Stimulated activated naive CD8-positive, alpha-beta T cell treated with anti-CD3 and anti-CD28 coated beads, Interleukin-15, amount 100 ng/mL, for 72 hours (primary cell): Measurements from ENCODE around the gene PHRF1.
A peak's percentile ranks its signal among the peaks of the same experiment; 100 is the strongest.

Source experiments
- ATAC-seq: fragments of 150-1000 bp; cut with Tn5 transposase; 2 replicates; pipeline ENCODE4 v1.10.0; 2021; ENCODE audit warnings: mild to moderate bottlenecking, moderate library complexity
- DNase-seq, 2 donors: peaks; one replicate each; pipeline ENCODE4 v3.0.0; 2021 to 2022
- H3K27ac Mint-ChIP-seq, 2 donors: one replicate each; pipeline ENCODE4 v1.8.0; 2022; ENCODE audit warnings: mild to moderate bottlenecking in 2 of 2, mixed read lengths in 2 of 2, moderate library complexity in 2 of 2
- H3K27me3 Mint-ChIP-seq: one replicate; pipeline ENCODE4 v1.8.0; 2022; ENCODE audit warnings: mixed read lengths
- H3K4me1 Mint-ChIP-seq: one replicate; pipeline ENCODE4 v1.8.0; 2022; ENCODE audit warnings: mild to moderate bottlenecking, mixed read lengths
- H3K4me3 Mint-ChIP-seq, 2 donors: one replicate each; pipeline ENCODE4 v1.8.0; 2022; ENCODE audit warnings: mild to moderate bottlenecking in 2 of 2, mixed read lengths in 2 of 2, moderate library complexity in 1 of 2
- H3K9me3 Mint-ChIP-seq, 2 donors: one replicate each; pipeline ENCODE4 v1.8.0; 2022; ENCODE audit warnings: mixed read lengths in 2 of 2

Gene PHRF1

DNA sequence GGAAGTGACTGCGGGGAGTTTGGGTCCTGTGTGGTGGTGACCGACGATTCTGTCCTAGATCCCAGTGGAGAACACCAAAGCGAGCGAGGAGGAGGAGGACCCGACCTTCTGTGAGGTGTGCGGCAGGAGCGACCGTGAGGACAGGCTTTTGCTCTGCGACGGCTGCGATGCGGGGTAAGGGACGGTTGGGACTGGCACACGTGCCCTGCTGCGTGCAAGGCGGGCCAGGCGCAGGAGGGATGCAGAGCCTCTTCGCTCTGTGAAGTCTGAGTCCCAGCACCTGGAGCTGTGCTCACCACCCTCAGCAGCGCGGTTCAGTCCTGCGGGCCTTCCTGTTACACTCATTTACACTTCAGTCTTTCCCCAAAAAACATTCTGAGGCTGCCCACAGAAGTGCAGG, 16.2 kb downstream of the PHRF1 start:
- peaks cover 57% of the 10 kb centered on the region for H3K4me1 Mint-ChIP-seq
- H3K4me3 Mint-ChIP-seq, result no peak overlapping the region
- ATAC-seq (no peak), DNase-seq (no peak)
- H3K27me3 Mint-ChIP-seq, result no peaks in the 10 kb centered on the region
- H3K9me3 Mint-ChIP-seq, result no peaks in the 10 kb centered on the region
- no peak overlapping the region for H3K27ac Mint-ChIP-seq

DNA sequence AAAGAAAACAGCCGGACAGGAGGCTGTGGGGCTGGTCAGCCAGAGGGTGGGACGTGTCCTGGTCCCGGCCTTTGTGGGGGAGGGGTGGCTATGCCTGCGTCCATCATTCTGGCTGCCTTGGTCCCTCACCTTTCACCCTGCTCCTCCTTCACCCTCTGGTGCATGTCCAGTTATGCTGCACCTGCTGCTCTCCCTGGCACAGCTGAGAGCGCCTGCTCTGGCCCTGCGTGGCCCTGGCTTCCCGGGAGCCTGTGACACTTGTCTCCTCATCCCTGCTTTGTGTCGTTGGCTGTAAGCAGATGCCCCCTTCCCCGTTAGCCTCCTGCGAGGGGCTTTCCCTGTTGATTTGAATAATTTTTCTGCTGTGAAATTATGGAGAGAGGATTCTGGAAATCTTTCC, 16.6 kb downstream of the PHRF1 start:
- DNase-seq, result no peak
- Mint-ChIP-seq H3K4me1 (peaks cover 52% of the 10 kb centered on the region), H3K4me3 (no peak overlapping the region), H3K9me3 (no peaks in the 10 kb centered on the region), H3K27me3 (no peaks in the 10 kb centered on the region), H3K27ac (no peak overlapping the region)
- no peak for ATAC-seq

DNA sequence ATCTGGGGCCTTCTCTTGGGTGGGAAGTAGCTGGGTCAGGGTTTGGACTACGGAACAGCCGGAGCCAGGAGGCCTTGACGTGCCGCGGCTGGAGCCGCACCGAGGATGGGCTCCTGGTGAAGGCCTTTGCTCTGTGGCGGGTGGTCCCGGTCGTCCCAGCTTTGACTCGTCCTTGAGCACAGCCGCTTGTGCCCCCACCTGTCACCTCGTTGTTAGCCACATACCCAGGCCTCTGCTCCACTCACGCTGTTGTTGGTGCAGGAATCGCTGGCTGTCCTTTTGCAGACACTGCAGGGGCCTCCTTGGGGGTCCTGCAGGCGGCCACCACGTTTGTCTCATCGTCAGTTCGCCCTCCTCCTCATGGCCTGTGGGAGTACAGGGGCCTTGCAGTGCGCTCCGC, 17.1 kb downstream of the PHRF1 start:
- no peak overlapping the region for H3K27ac Mint-ChIP-seq
- no peak for ATAC-seq
- no peak overlapping the region for H3K4me3 Mint-ChIP-seq
- H3K27me3 Mint-ChIP-seq, result no peaks in the 10 kb centered on the region
- DNase-seq, result no peak
- peaks cover 48% of the 10 kb centered on the region for H3K4me1 Mint-ChIP-seq
- no peaks in the 10 kb centered on the region for H3K9me3 Mint-ChIP-seq

DNA sequence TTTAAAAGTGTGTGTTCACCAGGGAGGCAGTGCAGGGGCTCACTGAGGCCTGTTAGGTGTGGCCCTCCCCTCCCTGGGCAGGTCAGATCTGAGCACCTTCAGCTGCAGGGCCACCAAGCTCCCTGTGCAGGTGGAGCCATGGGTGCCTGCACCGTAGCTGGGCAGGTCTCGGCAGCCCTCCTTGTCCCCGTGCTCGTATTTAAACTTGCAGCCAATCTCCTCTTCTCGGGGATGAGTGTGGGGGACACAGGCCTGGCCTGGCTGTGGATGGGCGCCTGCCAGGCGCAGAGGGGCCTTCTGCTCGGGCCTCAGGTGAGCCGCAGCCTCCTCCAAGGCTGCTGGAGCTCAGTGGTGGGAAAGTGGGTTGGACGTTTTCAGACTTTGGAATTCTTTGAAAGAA, 19.1 kb downstream of the PHRF1 start:
- DNase-seq, result no peak
- H3K27me3 Mint-ChIP-seq, result no peaks in the 10 kb centered on the region
- no peak overlapping the region for H3K4me3 Mint-ChIP-seq
- ATAC-seq, result no peak
- peaks cover 33% of the 10 kb centered on the region for H3K4me1 Mint-ChIP-seq
- no peaks in the 10 kb centered on the region for H3K9me3 Mint-ChIP-seq
- no peak overlapping the region for H3K27ac Mint-ChIP-seq

DNA sequence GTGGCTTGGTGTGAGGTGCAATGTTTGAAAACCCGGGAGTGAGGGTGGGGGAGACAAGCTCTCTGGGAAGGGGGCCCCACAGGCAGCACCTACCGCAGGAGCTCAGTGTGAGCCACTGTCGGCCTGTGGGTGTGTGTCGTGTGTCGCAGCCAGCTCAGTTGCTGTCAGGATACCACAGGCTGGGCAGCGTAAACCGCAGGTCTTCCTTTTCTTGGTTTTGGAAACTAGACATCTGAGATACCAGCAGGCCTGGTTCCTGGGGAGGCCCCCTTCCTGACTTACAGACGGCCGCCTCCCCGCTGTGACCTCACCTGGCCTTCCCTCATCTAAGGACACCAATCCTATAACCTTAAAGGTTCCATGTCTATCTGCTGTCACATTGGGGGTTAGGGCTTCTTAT, 20.1 kb downstream of the PHRF1 start:
- DNase-seq, result no peak
- peak; percentile 35 for ATAC-seq
- Mint-ChIP-seq H3K4me1 (peaks cover 33% of the 10 kb centered on the region), H3K4me3 (no peak overlapping the region), H3K27me3 (no peaks in the 10 kb centered on the region), H3K27ac (no peak overlapping the region), H3K9me3 (no peaks in the 10 kb centered on the region)

- no peaks in the 10 kb centered on the region for H3K9me3 Mint-ChIP-seq
- no peaks in the 10 kb centered on the region for H3K27me3 Mint-ChIP-seq
- H3K27ac Mint-ChIP-seq, result peak overlapping the region in 1 of 2 donors; percentile 43
- ATAC-seq (peak; percentile 50), DNase-seq (no peak)
- no peak overlapping the region for H3K4me3 Mint-ChIP-seq
- H3K4me1 Mint-ChIP-seq, result peaks cover 31% of the 10 kb centered on the region
These were observed 21.0 kb downstream of the PHRF1 start for GRCh38 chr11:597166-597725.

- DNase-seq, result no peak
- Mint-ChIP-seq H3K27ac (peak overlapping the region in 1 of 2 donors; percentile 76), H3K4me3 (no peak overlapping the region), H3K4me1 (peaks cover 22% of the 10 kb centered on the region), H3K9me3 (no peaks in the 10 kb centered on the region), H3K27me3 (no peaks in the 10 kb centered on the region)
- no peak for ATAC-seq
These were observed 21.9 kb downstream of the PHRF1 start for GRCh38 chr11:598005-598680.

DNA sequence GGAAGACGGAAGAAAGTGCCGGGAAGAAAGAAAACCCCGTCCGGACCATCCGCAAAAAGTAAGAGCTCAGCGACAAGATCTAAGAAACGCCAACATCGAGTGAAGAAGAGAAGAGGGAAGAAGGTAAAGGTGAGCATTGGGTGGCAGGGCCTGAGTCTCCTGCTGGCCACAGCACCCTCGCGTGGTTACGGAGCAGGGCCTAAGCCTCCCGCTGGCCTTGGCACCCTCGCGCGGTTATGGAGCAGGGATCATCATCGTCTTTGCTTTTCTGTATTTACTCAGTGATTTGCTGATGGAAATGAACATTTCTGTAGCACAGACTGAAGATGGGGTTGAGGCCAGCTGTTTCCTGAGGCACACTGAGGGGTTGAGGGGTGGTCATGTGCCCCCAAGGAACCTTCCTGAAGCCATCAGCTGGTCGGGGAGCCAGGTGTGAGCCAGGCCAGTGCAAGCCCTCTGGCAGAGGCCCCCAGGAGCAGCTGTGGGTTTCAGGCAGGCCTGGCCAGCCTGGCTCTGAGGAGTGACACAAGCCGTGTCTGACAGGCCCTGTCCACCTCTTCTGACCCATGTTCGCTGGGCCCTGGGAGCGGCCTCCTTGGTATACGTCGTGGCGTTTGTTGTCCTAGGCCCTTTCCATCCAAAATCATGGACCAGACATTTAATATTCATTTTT, 25.4 kb downstream of the PHRF1 start:
- no peak for ATAC-seq
- Mint-ChIP-seq H3K27me3 (no peaks in the 10 kb centered on the region), H3K27ac (peak overlapping the region in 1 of 2 donors; percentile 65), H3K4me3 (no peak overlapping the region), H3K9me3 (no peaks in the 10 kb centered on the region), H3K4me1 (peaks cover 10% of the 10 kb centered on the region)
- no peak for DNase-seq

- H3K27ac Mint-ChIP-seq, result no peak overlapping the region
- DNase-seq (no peak), ATAC-seq (no peak)
- H3K4me1 Mint-ChIP-seq, result peaks cover 6% of the 10 kb centered on the region
- no peaks in the 10 kb centered on the region for H3K27me3 Mint-ChIP-seq
- H3K9me3 Mint-ChIP-seq, result no peaks in the 10 kb centered on the region
- H3K4me3 Mint-ChIP-seq, result no peak overlapping the region
These were observed 26.9 kb downstream of the PHRF1 start for GRCh38 chr11:603154-603553.

- peaks cover 10% of the 10 kb centered on the region for H3K4me1 Mint-ChIP-seq
- H3K4me3 Mint-ChIP-seq, result no peak overlapping the region
- DNase-seq, result no peak
- H3K9me3 Mint-ChIP-seq, result no peaks in the 10 kb centered on the region
- ATAC-seq, result no peak
- peak overlapping the region in 1 of 2 donors; percentile 2 for H3K27ac Mint-ChIP-seq
- H3K27me3 Mint-ChIP-seq, result no peaks in the 10 kb centered on the region
These were observed 29.2 kb downstream of the PHRF1 start for GRCh38 chr11:605286-606129.

DNA sequence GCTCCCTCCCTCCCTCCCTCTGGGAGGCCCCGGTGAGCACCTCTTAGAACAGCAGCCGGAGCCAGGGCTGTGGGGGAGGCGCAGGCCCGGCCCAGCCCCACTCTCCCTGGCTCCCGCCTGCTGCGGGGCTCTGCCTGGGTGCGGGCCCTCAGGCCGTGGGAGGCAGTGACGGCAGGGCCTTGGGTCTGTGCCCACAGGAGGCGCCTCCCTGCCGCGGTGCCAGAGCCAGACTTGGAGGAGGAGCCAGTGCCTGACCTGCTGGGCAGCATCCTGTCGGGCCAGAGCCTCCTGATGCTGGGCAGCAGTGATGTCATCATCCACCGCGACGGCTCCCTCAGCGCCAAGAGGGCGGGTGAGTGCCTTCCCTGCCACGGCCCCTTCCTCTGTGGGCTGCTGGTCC, 30.0 kb downstream of the PHRF1 start:
- Mint-ChIP-seq H3K4me3 (no peak overlapping the region), H3K27ac (no peak overlapping the region), H3K27me3 (no peaks in the 10 kb centered on the region), H3K9me3 (no peaks in the 10 kb centered on the region), H3K4me1 (peaks cover 15% of the 10 kb centered on the region)
- ATAC-seq (no peak), DNase-seq (no peak)

DNA sequence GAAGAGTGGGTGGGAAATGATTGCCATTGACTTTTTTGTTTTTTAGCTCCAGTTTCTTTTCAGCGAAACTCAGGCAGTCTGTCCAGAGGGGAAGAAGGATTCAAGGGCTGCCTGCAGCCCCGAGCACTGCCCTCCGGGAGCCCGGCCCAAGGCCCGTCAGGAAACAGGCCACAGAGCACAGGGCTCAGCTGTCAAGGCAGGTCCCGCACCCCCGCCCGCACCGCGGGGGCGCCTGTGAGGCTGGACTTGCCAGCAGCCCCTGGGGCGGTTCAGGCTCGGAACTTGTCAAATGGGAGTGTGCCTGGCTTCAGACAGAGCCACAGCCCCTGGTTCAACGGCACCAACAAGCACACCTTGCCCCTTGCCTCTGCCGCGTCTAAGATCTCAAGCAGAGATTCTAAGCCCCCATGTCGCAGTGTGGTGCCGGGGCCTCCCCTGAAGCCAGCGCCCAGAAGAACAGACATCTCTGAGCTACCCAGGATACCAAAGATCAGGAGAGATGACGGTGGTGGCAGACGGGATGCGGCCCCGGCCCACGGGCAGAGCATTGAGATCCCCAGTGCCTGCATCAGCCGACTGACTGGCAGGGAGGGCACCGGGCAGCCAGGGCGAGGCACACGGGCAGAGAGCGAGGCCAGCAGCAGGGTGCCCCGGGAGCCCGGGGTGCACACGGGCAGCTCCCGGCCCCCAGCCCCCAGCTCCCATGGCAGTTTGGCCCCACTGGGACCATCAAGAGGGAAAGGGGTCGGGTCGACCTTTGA, 30.9 kb downstream of the PHRF1 start:
- H3K27me3 Mint-ChIP-seq, result no peaks in the 10 kb centered on the region
- no peaks in the 10 kb centered on the region for H3K9me3 Mint-ChIP-seq
- H3K4me3 Mint-ChIP-seq, result no peak overlapping the region
- peaks cover 15% of the 10 kb centered on the region for H3K4me1 Mint-ChIP-seq
- peak overlapping the region in 1 of 2 donors; percentile 76 for H3K27ac Mint-ChIP-seq
- ATAC-seq (no peak), DNase-seq (no peak)

DNA sequence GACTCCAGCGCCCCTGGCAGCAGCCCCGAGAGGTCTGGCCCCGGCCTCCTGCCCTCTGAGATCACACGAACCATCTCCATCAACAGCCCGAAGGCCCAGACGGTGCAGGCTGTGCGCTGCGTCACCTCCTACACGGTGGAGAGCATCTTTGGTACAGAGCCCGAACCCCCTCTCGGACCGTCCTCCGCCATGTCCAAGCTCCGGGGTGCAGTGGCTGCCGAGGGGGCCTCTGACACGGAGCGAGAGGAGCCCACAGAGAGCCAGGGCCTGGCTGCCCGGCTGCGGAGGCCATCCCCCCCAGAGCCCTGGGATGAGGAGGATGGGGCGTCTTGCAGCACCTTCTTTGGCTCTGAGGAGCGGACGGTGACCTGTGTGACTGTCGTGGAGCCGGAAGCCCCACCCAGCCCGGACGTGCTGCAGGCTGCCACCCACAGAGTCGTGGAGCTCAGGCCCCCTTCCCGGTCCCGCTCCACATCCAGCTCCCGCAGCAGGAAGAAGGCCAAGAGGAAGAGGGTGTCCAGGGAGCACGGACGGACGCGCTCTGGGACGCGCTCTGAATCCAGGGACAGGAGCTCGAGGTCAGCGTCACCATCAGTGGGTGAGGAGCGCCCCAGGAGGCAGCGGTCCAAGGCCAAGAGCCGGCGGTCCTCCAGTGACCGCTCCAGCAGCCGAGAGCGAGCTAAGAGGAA, 31.8 kb downstream of the PHRF1 start:
- H3K9me3 Mint-ChIP-seq, result no peaks in the 10 kb centered on the region
- no peaks in the 10 kb centered on the region for H3K27me3 Mint-ChIP-seq
- DNase-seq (no peak), ATAC-seq (no peak)
- H3K27ac Mint-ChIP-seq, result no peak overlapping the region
- H3K4me3 Mint-ChIP-seq, result no peak overlapping the region
- peaks cover 20% of the 10 kb centered on the region for H3K4me1 Mint-ChIP-seq

GRCh38 chr11:608791-609251, 32.6 kb downstream of the PHRF1 start:
- ATAC-seq (no peak), DNase-seq (no peak)
- no peak overlapping the region for H3K4me3 Mint-ChIP-seq
- no peak overlapping the region for H3K27ac Mint-ChIP-seq
- no peaks in the 10 kb centered on the region for H3K9me3 Mint-ChIP-seq
- H3K4me1 Mint-ChIP-seq, result peaks cover 27% of the 10 kb centered on the region
- no peaks in the 10 kb centered on the region for H3K27me3 Mint-ChIP-seq
